Measurements from ENCODE around the gene NXPH2. TPM values are rescaled to one million over a fixed set of nuclear protein-coding genes. Genes with fewer than 3 reads are reported as not detected.

NXPH2 gene
- total and polyA plus RNA-seq, 9 of the 15 experiments (the other 6 are each of a cell fraction or from before 2014, with no cell fraction given) = not detected

DNA sequence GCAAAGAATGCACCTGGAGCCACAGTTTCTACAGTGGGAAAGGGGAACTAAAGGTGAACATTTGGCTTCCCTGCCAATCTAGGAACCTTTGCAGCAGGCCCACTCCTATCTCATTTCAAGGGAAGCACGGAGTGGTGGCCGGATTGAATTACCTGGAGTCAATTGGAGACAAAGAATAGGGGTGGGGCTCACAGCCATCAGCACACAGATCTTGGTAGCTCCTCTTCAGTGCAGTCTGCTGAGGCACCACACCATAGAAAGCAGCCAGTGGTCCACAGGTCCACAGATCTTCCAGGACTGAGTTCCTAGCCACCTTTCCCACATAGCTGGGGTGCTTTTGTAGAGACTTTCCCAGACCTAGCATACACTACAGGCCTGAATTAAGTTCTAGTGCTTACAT, 43.5 kb upstream of the NXPH2 start (continued):
- TF ChIP-seq, protein P1, sequence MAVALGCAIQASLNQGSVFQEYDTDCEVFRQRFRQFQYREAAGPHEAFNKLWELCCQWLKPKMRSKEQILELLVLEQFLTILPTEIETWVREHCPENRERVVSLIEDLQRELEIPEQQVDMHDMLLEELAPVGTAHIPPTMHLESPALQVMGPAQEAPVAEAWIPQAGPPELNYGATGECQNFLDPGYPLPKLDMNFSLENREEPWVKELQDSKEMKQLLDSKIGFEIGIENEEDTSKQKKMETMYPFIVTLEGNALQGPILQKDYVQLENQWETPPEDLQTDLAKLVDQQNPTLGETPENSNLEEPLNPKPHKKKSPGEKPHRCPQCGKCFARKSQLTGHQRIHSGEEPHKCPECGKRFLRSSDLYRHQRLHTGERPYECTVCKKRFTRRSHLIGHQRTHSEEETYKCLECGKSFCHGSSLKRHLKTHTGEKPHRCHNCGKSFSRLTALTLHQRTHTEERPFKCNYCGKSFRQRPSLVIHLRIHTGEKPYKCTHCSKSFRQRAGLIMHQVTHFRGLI (CRISPR knock-in tag; IDR thresholded peaks at IDR 0.05) = no peak
- TF ChIP-seq SUPT5H (IDR thresholded peaks at IDR 0.05) = no peak
- no peak for TF ChIP-seq RUNX1 (IDR thresholded peaks at IDR 0.05; ENCODE audit: low read depth)
- no peak for TF ChIP-seq SIX5 (IDR thresholded peaks at IDR 0.05; ENCODE audit: borderline replicate concordance in 1 of 2, insufficient read depth in 1 of 2, low read depth in 1 of 2, low read length in 2 of 2)
- no peak for TF ChIP-seq SMAD1 (IDR thresholded peaks at IDR 0.05; ENCODE audit: low read depth, low read length, partially characterized antibody)

GRCh38 chr2:138819964-138820363, 39.8 kb upstream of the NXPH2 start:
- Histone ChIP-seq H3K9me1 (ENCODE audit: control insufficient read depth, insufficient read depth, low read length) (no peaks in the 10 kb centered on the region), H3K36me3 (ENCODE audit: control insufficient read depth, insufficient read depth, low read length) (no peaks in the 10 kb centered on the region), H3K9me3 (replicated peaks; ENCODE audit: control insufficient read depth, insufficient read depth, low read depth, low read length) (no peaks in the 10 kb centered on the region), H3K4me3 (no peak overlapping the region), H3K9ac (ENCODE audit: insufficient read depth in 1 of 2, low read depth in 2 of 2, low read length in 2 of 2) (no peak overlapping the region), H3K79me2 (ENCODE audit: control insufficient read depth, insufficient read depth, low read length) (no peaks in the 10 kb centered on the region), H3K27ac (ENCODE audit: extremely low read depth, low read depth, low read length) (no peak overlapping the region), H3K27me3 (ENCODE audit: control insufficient read depth in 2 of 2, insufficient read depth in 2 of 2, low read length in 2 of 2) (no peaks in the 10 kb centered on the region; a peak in 1 of 5 replicates), H4K20me1 (replicated peaks; ENCODE audit: control insufficient read depth, insufficient read depth, low read length) (no peaks in the 10 kb centered on the region), H3K4me2 (ENCODE audit: insufficient read depth, low read length) (no peak overlapping the region), H3K4me1 (replicated peaks in 1 of 2; ENCODE audit: control insufficient read depth in 2 of 2, insufficient read depth in 2 of 2, low read length in 2 of 2) (no peaks in the 10 kb centered on the region), H2AFZ (ENCODE audit: low read depth, low read length) (no peak overlapping the region)
- ChIA-PET CTCF (ENCODE audit: low intra/inter-chr PET ratio) (no interaction called here), POLR2A (no interaction called here)
- 14% methylated on average over 3 of the region's 3 CpGs for WGBS (ENCODE audit: insufficient coverage, low coverage, missing lambda C conversion rate)
- intact Hi-C loops (cut with micrococcal nuclease) = loop anchor here (10.0 kb wide), 1 partner anchor 345 kb away; no protein-coding TSS in a partner anchor
- BruUV-seq (replicated peaks) = no TSS peak
- TF ChIP-seq, protein P2, sequence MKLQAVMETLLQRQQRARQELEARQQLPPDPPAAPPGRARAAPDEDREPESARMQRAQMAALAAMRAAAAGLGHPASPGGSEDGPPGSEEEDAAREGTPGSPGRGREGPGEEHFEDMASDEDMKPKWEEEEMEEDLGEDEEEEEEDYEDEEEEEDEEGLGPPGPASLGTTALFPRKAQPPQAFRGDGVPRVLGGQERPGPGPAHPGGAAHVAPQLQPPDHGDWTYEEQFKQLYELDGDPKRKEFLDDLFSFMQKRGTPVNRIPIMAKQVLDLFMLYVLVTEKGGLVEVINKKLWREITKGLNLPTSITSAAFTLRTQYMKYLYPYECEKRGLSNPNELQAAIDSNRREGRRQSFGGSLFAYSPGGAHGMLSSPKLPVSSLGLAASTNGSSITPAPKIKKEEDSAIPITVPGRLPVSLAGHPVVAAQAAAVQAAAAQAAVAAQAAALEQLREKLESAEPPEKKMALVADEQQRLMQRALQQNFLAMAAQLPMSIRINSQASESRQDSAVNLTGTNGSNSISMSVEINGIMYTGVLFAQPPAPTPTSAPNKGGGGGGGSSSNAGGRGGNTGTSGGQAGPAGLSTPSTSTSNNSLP (IDR thresholded peaks at IDR 0.05; ENCODE audit: borderline replicate concordance, low read depth, low read length) = no peak
- TF ChIP-seq SAFB (IDR thresholded peaks at IDR 0.05; ENCODE audit: borderline replicate concordance, low read depth, low read length) (no peak), FOXK2 (conservative IDR thresholded peaks at IDR 0.05 in 1 of 2, IDR thresholded peaks at IDR 0.05 in 1 of 2; ENCODE audit: low read depth in 2 of 2) (no peak), ZNF696 (CRISPR knock-in tag; conservative IDR thresholded peaks at IDR 0.05) (no peak), ARHGAP35 (IDR thresholded peaks at IDR 0.05; ENCODE audit: partially characterized antibody) (no peak), CEBPG (CRISPR knock-in tag; IDR thresholded peaks at IDR 0.05) (no peak), CEBPG (tag; conservative IDR thresholded peaks at IDR 0.05 in 1 of 2, IDR thresholded peaks at IDR 0.05 in 1 of 2) (peak; percentile 12 to 57; a peak in 2 of 4 replicates), ZEB2 (IDR thresholded peaks at IDR 0.05) (no peak), RBM39 (optimal IDR thresholded peaks at IDR 0.05; ENCODE audit: low read depth, low read length) (no peak), CEBPB (tag; IDR thresholded peaks at IDR 0.05) (peak; percentile 49), SMAD2 (IDR thresholded peaks at IDR 0.05; ENCODE audit: low read depth, low read length) (no peak), ZNF41 (CRISPR knock-in tag; conservative IDR thresholded peaks at IDR 0.05) (no peak), MEIS2 (IDR thresholded peaks at IDR 0.05; ENCODE audit: partially characterized antibody) (no peak), ZSCAN32 (CRISPR knock-in tag; IDR thresholded peaks at IDR 0.05) (no peak), HCFC1 (IDR thresholded peaks at IDR 0.05; ENCODE audit: low read depth, low read length) (no peak), ZNF143 (CRISPR knock-in tag; IDR thresholded peaks at IDR 0.05) (no peak)
- in situ Hi-C loops (cut with MboI) = loop anchor here (10.0 kb wide), 1 partner anchor 905 kb away; no protein-coding TSS in a partner anchor
- ATAC-seq (no peak), DNase-seq (ENCODE audit: extremely low read depth in 1 of 4, low spot score in 3 of 4) (no peak), FAIRE-seq (no peak)
